ENCODE measurements around the gene AGAP2. TPM values are rescaled to one million over a fixed set of nuclear protein-coding genes. Genes with fewer than 3 reads are reported as not detected.
"Not testable (repeated sequence)": the region's sequence is repeated elsewhere in the genome, so short reads cannot be mapped to it uniquely, and the experiment has no call there.

The AGAP2 gene
- total RNA-seq: 10 to 100 TPM; 29.3 to 29.7 TPM

DNA sequence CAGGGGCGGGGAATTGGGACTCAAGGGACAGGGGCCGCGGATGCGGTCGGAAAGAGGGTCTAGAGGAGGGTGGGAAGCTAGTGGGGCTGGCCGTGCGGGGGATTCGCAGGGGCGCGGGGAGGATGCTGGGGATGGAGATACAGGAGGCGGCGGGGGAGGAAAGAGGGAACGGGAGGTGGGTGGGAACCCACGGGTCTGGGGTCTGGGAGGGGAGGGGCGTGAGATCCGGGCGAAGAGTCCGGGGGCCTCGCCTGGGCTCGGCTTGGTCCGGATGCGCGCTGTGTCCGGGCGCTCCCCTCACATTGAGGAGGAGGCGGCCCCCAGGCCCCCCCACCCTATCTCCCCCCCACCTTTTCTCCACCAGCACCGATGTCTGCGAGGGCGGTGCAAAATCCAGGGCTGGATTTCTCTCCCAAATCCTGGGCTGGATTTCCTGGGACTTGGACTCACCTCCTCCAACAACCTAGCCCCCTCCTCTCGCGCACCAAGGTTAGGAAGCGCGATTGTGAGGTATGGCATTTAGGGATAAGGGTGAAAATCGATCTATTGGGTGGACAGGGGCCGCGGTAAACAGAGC lies at the start of gene AGAP2:
Gene AGAP2 (minus strand): TSS at position 82 of the 577 bp plus-strand sequence. CDS start 496 bp downstream, outside the sequence.
- POLR2A ChIA-PET: interaction anchor here (1.2 kb wide), 1 partner anchor 16 kb away, joined by 3 read pairs; no protein-coding TSS in a partner anchor

DNA sequence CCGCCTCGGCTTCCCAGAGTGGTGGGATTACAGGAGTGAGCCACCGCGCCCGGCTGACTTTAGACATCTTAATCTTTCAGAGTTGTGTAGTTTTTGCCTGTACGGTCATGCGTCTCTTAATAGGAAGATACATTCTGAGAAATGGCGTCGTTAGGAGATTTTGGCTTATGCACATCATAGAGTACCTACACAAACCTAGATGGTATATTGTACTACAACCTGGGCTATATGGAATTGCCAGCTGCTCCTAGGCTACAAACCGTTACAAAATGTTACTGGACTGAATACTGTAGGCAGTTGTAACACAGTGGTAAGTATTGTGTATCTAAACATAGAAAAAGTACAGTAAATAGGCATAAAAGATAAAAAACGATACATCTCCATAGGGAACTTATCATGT lies 45.3 kb upstream of the AGAP2 start:
- CTCF ChIA-PET: interaction anchor here (1.0 kb wide), 1 partner anchor 49 kb away, joined by 3 read pairs; no protein-coding TSS in a partner anchor
- POLR2A ChIA-PET: interaction anchor here (0.6 kb wide), 1 partner anchor 117 kb away, joined by 6 read pairs; no protein-coding TSS in a partner anchor

More for the DNA sequence above, at the start of gene AGAP2:
- CTCF ChIA-PET: interaction anchor here (1.0 kb wide), 1 partner anchor 155 kb away, joined by 3 read pairs; no protein-coding TSS in a partner anchor

DNA sequence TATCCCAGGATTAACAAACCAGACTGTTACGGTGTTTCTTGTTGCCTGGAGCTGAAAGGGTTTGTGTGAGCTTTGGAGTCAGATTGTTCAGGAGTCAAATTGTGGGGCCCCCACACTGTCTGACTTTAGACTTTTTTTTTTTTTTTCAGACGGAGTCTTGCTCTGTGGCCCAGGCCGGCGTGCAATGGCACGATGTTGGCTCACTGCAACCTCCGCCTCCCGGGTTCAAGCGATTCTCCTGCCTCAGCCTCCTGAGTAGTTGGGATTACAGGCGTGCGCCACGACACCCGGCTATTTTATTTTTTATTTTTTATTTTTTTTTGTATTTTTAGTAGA lies 44.9 kb upstream of the AGAP2 start:
- ChIA-PET CTCF (interaction anchor here (0.7 to 1.3 kb wide), 11 partner anchors 10 to 122 kb away, joined by 3 to 8 read pairs (median 3); partner anchors contain the start of genes EEF1AKMT3 and METTL1), POLR2A (interaction anchor here (0.6 to 0.9 kb wide), 3 partner anchors 11 to 118 kb away, joined by 3 to 6 read pairs (median 3); partner anchors contain the start of genes CTDSP2, EEF1AKMT3 and METTL1)

- ChIA-PET POLR2A (interaction anchor here (0.5 to 0.9 kb wide), 4 partner anchors 11 to 118 kb away, joined by 3 to 6 read pairs (median 3); partner anchors contain the start of genes CTDSP2, EEF1AKMT3 and METTL1), CTCF (interaction anchor here (0.6 to 1.3 kb wide), 13 partner anchors 9 to 122 kb away, joined by 3 to 8 read pairs (median 3); partner anchors contain the start of genes EEF1AKMT3, METTL1 and TSPAN31)
Measured at GRCh38 chr12:57782608-57783465, 44.3 kb upstream of the AGAP2 start, which contains the start of gene TSFM. Gene TSFM, plus strand, starts transcription at chr12:57782787. Its CDS starts 15 bp downstream, at chr12:57782802.

DNA sequence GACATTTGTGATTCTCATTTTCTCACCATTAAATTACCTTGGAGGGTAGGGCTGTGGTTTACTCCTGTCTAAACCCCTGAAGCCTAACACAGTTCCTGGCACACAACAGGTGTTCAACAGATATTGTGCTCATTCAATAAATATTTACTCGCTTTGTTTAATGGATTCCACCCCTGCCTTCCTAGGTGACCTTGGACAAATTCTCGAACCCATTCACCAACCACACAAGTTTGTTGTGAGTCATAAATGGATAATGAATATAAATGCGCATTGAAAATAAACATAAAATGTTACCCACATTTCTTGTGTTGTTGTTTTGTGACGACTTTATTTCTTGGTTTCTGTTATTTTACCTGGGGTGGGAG lies 43.7 kb upstream of the AGAP2 start:
- POLR2A ChIA-PET: no interaction called here
- CTCF ChIA-PET: interaction anchor here (0.8 to 1.3 kb wide), 9 partner anchors 9 to 123 kb away, joined by 3 to 8 read pairs (median 4); partner anchors contain the start of genes EEF1AKMT3 and METTL1

GRCh38 chr12:57781801-57782200 lies 43.3 kb upstream of the AGAP2 start:
- ChIA-PET POLR2A (interaction anchor here (0.7 to 1.5 kb wide), 2 partner anchors 10 to 1139 kb away, joined by 4 to 6 read pairs; partner anchors contain the start of genes EEF1AKMT3 and METTL1), CTCF (interaction anchor here (0.8 to 1.1 kb wide), 2 partner anchors 37 to 123 kb away, joined by 3 to 4 read pairs; partner anchors contain the start of gene AVIL)

- CTCF ChIA-PET: interaction anchor here (0.8 to 1.1 kb wide), 2 partner anchors 37 to 124 kb away, joined by 3 to 4 read pairs; partner anchors contain the start of gene AVIL
- POLR2A ChIA-PET: interaction anchor here (0.7 to 1.5 kb wide), 2 partner anchors 9 to 1139 kb away, joined by 4 to 6 read pairs; partner anchors contain the start of genes EEF1AKMT3 and METTL1
Measured at GRCh38 chr12:57781244-57781643, 42.7 kb upstream of the AGAP2 start.

DNA sequence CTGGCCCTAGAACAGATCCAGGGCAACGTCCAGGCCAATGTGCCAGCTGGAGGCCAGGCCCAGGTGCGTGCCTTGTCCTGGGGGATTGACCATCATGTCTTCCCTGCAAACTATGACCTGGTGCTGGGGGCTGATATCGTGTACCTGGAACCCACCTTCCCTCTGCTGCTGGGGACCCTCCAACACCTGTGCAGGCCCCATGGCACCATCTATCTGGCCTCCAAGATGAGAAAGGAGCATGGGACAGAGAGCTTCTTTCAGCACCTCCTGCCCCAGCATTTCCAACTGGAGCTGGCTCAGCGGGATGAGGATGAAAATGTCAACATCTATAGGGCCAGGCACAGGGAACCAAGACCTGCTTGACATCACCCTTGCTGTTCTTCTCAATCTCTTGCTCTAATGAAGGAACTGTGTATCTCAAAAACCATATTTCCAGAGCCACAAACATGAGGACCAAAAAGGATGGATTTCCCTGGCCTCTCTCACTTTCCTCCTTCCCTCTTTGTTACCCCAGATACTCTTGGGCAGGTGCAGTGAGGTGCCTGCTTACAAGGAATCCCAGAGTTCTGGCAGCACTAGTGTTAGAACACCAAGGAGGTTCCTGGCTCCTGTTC lies 41.8 kb upstream of the AGAP2 start:
- POLR2A ChIA-PET: interaction anchor here (1.5 kb wide), 1 partner anchor 8 kb away, joined by 6 read pairs; the partner anchor contains the start of genes EEF1AKMT3 and METTL1

GRCh38 chr12:57779736-57780135 lies 41.2 kb upstream of the AGAP2 start:
- POLR2A ChIA-PET: no interaction called here
- CTCF ChIA-PET: interaction anchor here (1.0 to 1.3 kb wide), 2 partner anchors 20 to 23 kb away, joined by 3 to 4 read pairs; no protein-coding TSS in a partner anchor

More for the DNA sequence above, 41.8 kb upstream of the AGAP2 start:
- CTCF ChIA-PET: interaction anchor here (1.3 kb wide), 1 partner anchor 21 kb away, joined by 3 read pairs; no protein-coding TSS in a partner anchor

GRCh38 chr12:57777911-57778310 lies 39.4 kb upstream of the AGAP2 start:
- CTCF ChIA-PET: interaction anchor here (0.7 to 2.1 kb wide), 4 partner anchors 13 to 1877 kb away, joined by 3 to 11 read pairs (median 3); no protein-coding TSS in a partner anchor
- POLR2A ChIA-PET: no interaction called here

DNA sequence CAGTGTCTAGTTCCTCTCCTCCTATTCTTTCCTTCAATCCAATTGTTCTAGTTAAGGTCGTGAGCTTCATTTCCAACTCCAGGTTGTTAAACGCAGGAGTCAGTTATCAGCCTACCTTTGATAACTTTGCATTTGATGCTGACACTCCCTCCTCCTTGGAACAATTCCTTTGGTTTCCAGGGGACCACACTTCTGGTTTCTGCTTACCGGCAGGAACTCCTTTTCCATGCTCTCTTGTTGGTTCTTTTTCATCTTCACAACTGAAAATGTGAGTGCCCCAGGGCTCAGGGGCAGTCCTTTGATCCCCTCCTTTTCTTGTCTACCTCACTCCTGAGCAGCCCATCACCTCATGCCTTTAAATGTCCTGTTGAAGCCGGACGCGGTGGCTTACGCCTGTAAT lies 38.8 kb upstream of the AGAP2 start:
- CTCF ChIA-PET: interaction anchor here (0.7 to 2.1 kb wide), 2 partner anchors 12 to 156 kb away, joined by 3 to 11 read pairs; no protein-coding TSS in a partner anchor
- POLR2A ChIA-PET: no interaction called here

DNA sequence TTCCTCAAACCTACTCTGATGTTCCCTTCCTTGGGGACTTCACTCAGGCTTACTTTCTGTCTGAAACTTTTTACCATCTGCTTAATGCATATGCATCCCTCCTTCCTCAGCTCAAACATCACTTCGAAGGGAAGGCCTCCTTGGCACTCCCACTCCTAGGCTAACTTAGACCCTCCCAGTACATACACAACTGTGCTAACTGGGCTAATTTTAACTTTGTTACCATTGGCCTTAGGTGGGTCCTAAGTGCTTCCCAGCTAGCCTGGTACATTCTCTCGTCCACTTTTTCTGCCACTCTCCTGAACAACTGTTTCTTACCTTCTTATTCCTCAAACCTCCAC lies 37.7 kb upstream of the AGAP2 start:
- ChIA-PET POLR2A (no interaction called here), CTCF (interaction anchor here (1.3 to 2.1 kb wide), 2 partner anchors 11 to 20 kb away, joined by 6 to 11 read pairs; no protein-coding TSS in a partner anchor)

- CTCF ChIA-PET: interaction anchor here (1.3 to 2.1 kb wide), 2 partner anchors 10 to 19 kb away, joined by 6 to 11 read pairs; no protein-coding TSS in a partner anchor
- POLR2A ChIA-PET: no interaction called here
Measured at GRCh38 chr12:57775563-57776246, 37.2 kb upstream of the AGAP2 start.

DNA sequence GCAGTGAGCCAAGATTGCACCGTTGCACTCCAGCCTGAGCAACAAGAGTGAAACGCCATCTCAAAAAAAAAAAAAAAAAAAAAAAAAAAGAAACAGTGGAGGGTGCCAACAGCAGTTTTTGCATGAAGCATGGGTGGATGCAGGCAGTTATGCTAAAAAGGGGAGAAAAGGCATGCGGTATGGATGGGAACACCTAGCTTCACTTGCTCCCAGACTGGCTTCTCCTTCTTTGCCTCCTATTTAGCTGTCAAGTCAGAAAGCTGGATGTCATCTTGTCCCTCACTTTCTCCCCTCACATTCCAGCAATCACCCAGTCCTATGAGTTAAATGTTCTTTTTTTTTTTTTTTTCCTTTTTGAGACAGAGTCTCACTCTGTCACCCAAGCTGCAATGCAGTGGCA lies 36.5 kb upstream of the AGAP2 start:
- ChIA-PET POLR2A (no interaction called here), CTCF (interaction anchor here (0.6 to 1.3 kb wide), 2 partner anchors 18 to 98 kb away, joined by 4 to 6 read pairs; no protein-coding TSS in a partner anchor)

- POLR2A ChIA-PET: not testable (repeated sequence)
- CTCF ChIA-PET: interaction anchor here (0.6 kb wide), 1 partner anchor 99 kb away, joined by 4 read pairs; no protein-coding TSS in a partner anchor
Measured at GRCh38 chr12:57774634-57775033, 36.1 kb upstream of the AGAP2 start.

GRCh38 chr12:57772429-57773322 lies 34.1 kb upstream of the AGAP2 start, which contains the start of gene EEF1AKMT3:
Gene EEF1AKMT3, plus strand, starts transcription at chr12:57772614. Its CDS starts 111 bp downstream, at chr12:57772725.
- ChIA-PET CTCF (interaction anchor here (0.8 to 1.5 kb wide), 3 partner anchors 10 to 132 kb away, joined by 5 to 6 read pairs (median 6); partner anchors contain the start of gene TSFM), POLR2A (interaction anchor here (0.6 to 1.5 kb wide), 6 partner anchors 8 to 168 kb away, joined by 3 to 6 read pairs (median 4); partner anchors contain the start of gene ATP23)
